Measurements from ENCODE around the gene USP30. TPM values are rescaled to one million over a fixed set of nuclear protein-coding genes. Genes with fewer than 3 reads are reported as not detected.

USP30 gene
- total RNA-seq, 3 donors from 2014 or later = 22.2 to 28.5 (median 24.7) TPM

DNA sequence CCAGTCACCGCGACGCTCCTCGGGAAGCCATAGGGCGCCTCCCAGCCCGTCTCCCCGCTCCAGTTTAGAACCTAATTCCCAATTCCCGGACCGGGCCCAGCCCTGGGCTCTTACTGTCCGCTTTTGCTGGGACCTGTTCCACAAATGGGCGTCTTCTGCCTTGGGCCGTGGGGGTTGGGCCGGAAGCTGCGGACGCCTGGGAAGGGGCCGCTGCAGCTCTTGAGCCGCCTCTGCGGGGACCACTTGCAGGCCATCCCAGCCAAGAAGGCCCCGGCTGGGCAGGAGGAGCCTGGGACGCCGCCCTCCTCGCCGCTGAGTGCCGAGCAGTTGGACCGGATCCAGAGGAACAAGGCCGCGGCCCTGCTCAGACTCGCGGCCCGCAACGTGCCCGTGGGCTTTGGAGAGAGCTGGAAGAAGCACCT, 45.8 kb downstream of the USP30 start:
- H3K27me3 ChIP-seq = no peaks in the 10 kb centered on the region
- H3K27ac ChIP-seq = peak overlapping the region; percentile 87 to 92
- TF ChIP-seq, protein P1, sequence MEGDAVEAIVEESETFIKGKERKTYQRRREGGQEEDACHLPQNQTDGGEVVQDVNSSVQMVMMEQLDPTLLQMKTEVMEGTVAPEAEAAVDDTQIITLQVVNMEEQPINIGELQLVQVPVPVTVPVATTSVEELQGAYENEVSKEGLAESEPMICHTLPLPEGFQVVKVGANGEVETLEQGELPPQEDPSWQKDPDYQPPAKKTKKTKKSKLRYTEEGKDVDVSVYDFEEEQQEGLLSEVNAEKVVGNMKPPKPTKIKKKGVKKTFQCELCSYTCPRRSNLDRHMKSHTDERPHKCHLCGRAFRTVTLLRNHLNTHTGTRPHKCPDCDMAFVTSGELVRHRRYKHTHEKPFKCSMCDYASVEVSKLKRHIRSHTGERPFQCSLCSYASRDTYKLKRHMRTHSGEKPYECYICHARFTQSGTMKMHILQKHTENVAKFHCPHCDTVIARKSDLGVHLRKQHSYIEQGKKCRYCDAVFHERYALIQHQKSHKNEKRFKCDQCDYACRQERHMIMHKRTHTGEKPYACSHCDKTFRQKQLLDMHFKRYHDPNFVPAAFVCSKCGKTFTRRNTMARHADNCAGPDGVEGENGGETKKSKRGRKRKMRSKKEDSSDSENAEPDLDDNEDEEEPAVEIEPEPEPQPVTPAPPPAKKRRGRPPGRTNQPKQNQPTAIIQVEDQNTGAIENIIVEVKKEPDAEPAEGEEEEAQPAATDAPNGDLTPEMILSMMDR (IDR thresholded peaks at IDR 0.05) = no peak
- TF ChIP-seq POLR2AphosphoS5 (IDR thresholded peaks at IDR 0.05) (peak in 2 of 3 donors; percentile 38 to 60), POLR2A (IDR thresholded peaks at IDR 0.05) (no peak)
- peak overlapping the region; percentile 80 to 86 (median 82) for H3K4me3 ChIP-seq
- peaks cover 5 to 11% of the 10 kb centered on the region in 2 donors for H3K4me1 ChIP-seq
- peak in 1 of 2 donors; percentile 69 for DNase-seq (ENCODE audit: low spot score in 2 of 2)
- no peaks in the 10 kb centered on the region for H3K9me3 ChIP-seq
- intact Hi-C loops (cut with DNase I; ENCODE audit: low total_unique reads) = no loop called here
- no peaks in the 10 kb centered on the region for H3K36me3 ChIP-seq

DNA sequence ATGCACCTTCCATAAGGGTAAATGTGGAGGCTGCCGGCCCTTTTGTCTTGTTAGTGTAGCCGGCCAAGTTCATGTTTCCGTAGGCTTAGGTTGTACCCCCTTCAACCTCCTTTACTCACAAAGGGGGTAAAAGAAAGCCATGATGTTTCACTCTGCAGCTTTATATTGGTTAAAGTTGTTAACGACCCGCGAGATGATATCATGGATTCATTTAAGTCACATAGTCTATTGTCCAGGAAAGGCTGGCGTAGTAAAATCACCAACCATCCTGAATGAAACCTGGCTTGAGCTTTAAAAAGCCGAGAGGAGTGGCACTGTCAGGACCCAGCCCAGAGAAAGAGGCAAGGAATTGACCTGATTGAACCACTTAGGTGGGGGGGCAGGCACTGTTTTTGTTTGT, 46.3 kb downstream of the USP30 start:
- no peak for TF ChIP-seq POLR2AphosphoS5 (IDR thresholded peaks at IDR 0.05)
- TF ChIP-seq, protein P1 (IDR thresholded peaks at IDR 0.05) = no peak
- TF ChIP-seq POLR2A (IDR thresholded peaks at IDR 0.05) = no peak
- Histone ChIP-seq H3K4me3 (peak overlapping the region; percentile 80 to 86 (median 82)), H3K27me3 (no peaks in the 10 kb centered on the region), H3K9me3 (no peaks in the 10 kb centered on the region), H3K27ac (peak overlapping the region; percentile 87 to 92), H3K36me3 (no peaks in the 10 kb centered on the region), H3K4me1 (peaks cover 5 to 11% of the 10 kb centered on the region in 2 donors)
- intact Hi-C loops (cut with DNase I; ENCODE audit: low total_unique reads) = no loop called here
- DNase-seq (ENCODE audit: low spot score in 2 of 2) = peak in 1 of 2 donors; percentile 15

DNA sequence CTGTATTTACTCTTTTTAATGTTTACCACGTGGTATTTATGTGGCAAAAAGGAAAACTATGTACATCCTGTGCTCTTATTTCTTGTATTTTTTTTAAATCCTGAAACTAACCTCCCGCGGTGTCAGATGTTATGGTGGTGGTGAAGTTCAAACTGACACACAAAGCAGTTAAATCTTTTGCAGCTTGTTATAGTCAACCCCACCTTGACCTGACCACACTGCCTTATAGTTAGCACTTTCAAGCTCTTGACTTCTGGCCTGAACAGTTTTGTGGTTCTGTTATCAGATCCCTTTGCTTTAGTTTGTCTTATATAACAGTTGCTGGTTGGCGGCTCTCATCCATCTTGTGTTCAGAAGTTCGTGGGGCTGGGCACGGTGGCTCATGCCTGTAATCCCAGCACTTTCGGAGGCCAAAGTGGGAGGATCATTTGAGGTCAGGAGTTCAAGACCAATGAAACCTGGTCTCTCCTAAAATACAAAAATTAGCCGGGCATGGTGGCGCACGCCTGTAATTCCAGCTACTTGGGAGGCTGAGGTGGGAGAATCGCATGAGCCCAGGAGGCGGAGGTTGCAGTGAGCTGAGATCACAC, 47.1 kb downstream of the USP30 start:
- intact Hi-C loops (cut with DNase I; ENCODE audit: low total_unique reads) = loop anchor here (10.0 kb wide), 1 partner anchor 765 kb away; no protein-coding TSS in a partner anchor
- no peaks in the 10 kb centered on the region for H3K27me3 ChIP-seq
- no peaks in the 10 kb centered on the region for H3K9me3 ChIP-seq
- H3K4me3 ChIP-seq = peak overlapping the region; percentile 80 to 86 (median 82)
- DNase-seq (ENCODE audit: low spot score in 2 of 2) = peak in 1 of 2 donors; percentile 2
- H3K36me3 ChIP-seq = no peaks in the 10 kb centered on the region
- TF ChIP-seq POLR2A (IDR thresholded peaks at IDR 0.05) (no peak), POLR2AphosphoS5 (IDR thresholded peaks at IDR 0.05) (no peak)
- TF ChIP-seq, protein P1 (IDR thresholded peaks at IDR 0.05) = no peak
- peaks cover 5 to 11% of the 10 kb centered on the region in 2 donors for H3K4me1 ChIP-seq
- peak overlapping the region; percentile 87 to 92 for H3K27ac ChIP-seq

DNA sequence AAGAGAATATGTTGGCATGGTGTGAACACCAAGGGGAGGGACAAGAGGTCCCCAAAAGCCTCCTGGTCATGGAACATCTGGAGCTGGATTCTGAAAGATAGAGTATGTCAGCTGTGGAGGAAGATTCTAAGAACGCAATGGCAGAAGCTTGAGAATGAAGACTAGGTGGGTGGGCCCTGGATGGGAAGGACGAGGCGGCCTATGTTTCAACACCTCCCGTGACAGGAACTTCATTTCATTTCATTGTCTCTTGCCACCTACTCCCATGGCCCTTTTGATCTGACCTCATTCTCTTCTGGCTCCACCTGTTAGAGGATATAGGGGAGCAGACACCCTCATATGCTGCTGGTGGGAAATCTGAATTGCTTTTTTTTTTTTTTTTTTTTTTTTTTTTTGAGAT, 48.4 kb downstream of the USP30 start:
- H3K4me1 ChIP-seq = peaks cover 5 to 11% of the 10 kb centered on the region in 2 donors
- no peak for DNase-seq (ENCODE audit: low spot score in 2 of 2)
- no peaks in the 10 kb centered on the region for H3K36me3 ChIP-seq
- TF ChIP-seq POLR2AphosphoS5 (IDR thresholded peaks at IDR 0.05) = no peak
- TF ChIP-seq, protein P1 (IDR thresholded peaks at IDR 0.05) = no peak
- no peak for TF ChIP-seq POLR2A (IDR thresholded peaks at IDR 0.05)
- no peak overlapping the region for H3K27ac ChIP-seq
- no peaks in the 10 kb centered on the region for H3K27me3 ChIP-seq
- no peaks in the 10 kb centered on the region for H3K9me3 ChIP-seq
- no peak overlapping the region for H3K4me3 ChIP-seq
- intact Hi-C loops (cut with DNase I; ENCODE audit: low total_unique reads) = loop anchor here (10.0 kb wide), 1 partner anchor 764 kb away; no protein-coding TSS in a partner anchor

DNA sequence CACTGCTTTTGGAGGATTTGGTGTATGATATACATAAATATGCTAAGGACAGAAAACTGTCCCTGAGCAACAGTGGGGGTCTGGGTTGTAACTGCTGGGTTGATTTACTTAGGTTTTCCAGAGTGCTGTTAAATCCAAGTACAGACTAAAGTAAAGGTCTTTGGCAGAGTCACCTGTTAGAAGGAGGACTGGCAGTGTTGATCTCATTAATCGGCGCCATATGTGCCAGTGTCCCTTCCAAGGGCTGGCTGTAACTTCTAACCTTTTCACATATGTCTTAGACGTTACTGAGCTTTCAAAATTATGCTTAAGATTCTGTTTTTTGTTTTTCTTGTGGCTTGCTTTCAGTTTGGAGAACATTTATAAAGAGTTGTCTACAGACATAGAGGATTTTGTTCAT, 50.1 kb downstream of the USP30 start:
- intact Hi-C loops (cut with DNase I; ENCODE audit: low total_unique reads) = loop anchor here (10.0 kb wide), 1 partner anchor 762 kb away; no protein-coding TSS in a partner anchor
- H3K36me3 ChIP-seq = no peaks in the 10 kb centered on the region
- H3K9me3 ChIP-seq = no peaks in the 10 kb centered on the region
- TF ChIP-seq POLR2AphosphoS5 (IDR thresholded peaks at IDR 0.05) = no peak
- H3K27me3 ChIP-seq = no peaks in the 10 kb centered on the region
- no peak overlapping the region for H3K4me3 ChIP-seq
- DNase-seq (ENCODE audit: low spot score in 2 of 2) = no peak
- no peak overlapping the region for H3K27ac ChIP-seq
- H3K4me1 ChIP-seq = peaks cover 2 to 8% of the 10 kb centered on the region in 2 donors

All from breast epithelium (tissue), 4 donors.